HUES64 (cell line): ENCODE measurements around the gene EPB41L5.

Source experiments
- H3K27ac ChIP-seq: 2 replicates; pipeline ENCODE4 v1.7.0; 2013; ENCODE audit warnings: low read depth, low read length, inconsistent platforms
- H3K27me3 ChIP-seq: 2 replicates; pipeline ENCODE4 v1.6.1; 2013; ENCODE audit warnings: mild to moderate bottlenecking, low read length; ENCODE audit not compliant: insufficient read depth
- H3K36me3 ChIP-seq: 2 replicates; pipeline ENCODE4 v1.6.1; 2013; ENCODE audit warnings: mild to moderate bottlenecking, low read length; ENCODE audit not compliant: insufficient read depth
- H3K4me1 ChIP-seq: 2 replicates; pipeline ENCODE4 v1.6.1; 2013; ENCODE audit warnings: mild to moderate bottlenecking, low read length, moderate library complexity; ENCODE audit not compliant: insufficient read depth
- H3K4me3 ChIP-seq: 2 replicates; pipeline ENCODE4 v1.5.1; 2013; ENCODE audit warnings: mild to moderate bottlenecking, low read length, moderate library complexity
- H3K9ac ChIP-seq: 2 replicates; pipeline ENCODE4 v1.6.1; 2013; ENCODE audit warnings: mild to moderate bottlenecking, low read depth, low read length
- H3K9me3 ChIP-seq: 2 replicates; pipeline ENCODE4 v1.6.1; 2013; ENCODE audit warnings: low read depth, low read length; ENCODE audit not compliant: insufficient read depth
- WGBS: fragments of 150-250, 120-280 bp; methylation state at CpG from one replicate; pipeline ENCODE4 v1.1.7; 2013; ENCODE audit warnings: missing lambda C conversion rate; 5-methylcytosine and 5-hydroxymethylcytosine counted together

Gene EPB41L5

DNA sequence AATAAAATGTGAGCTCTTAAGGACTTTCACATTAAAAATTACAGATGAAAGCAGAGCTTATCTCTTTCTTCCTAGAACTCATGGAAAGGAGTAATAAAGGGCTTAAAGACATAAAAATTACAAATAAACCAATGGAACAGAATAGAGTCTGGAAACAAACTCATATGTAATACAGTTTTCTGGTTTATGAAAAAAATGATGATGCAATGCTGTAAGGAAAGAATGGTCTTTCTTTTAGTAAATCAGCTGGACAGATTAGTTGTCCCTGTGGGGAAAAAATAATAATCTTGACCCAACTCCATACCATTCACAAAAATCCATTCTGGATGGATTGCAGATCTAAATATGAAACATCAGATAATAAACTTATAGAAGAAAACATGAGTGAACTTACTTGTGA lies 156.1 kb downstream of the EPB41L5 start:
- Histone ChIP-seq H3K4me1 (no peaks in the 10 kb centered on the region), H3K9me3 (no peaks in the 10 kb centered on the region), H3K27me3 (no peaks in the 10 kb centered on the region), H3K27ac (no peak overlapping the region), H3K9ac (no peak overlapping the region), H3K4me3 (no peak overlapping the region), H3K36me3 (peaks cover 32% of the 10 kb centered on the region)

DNA sequence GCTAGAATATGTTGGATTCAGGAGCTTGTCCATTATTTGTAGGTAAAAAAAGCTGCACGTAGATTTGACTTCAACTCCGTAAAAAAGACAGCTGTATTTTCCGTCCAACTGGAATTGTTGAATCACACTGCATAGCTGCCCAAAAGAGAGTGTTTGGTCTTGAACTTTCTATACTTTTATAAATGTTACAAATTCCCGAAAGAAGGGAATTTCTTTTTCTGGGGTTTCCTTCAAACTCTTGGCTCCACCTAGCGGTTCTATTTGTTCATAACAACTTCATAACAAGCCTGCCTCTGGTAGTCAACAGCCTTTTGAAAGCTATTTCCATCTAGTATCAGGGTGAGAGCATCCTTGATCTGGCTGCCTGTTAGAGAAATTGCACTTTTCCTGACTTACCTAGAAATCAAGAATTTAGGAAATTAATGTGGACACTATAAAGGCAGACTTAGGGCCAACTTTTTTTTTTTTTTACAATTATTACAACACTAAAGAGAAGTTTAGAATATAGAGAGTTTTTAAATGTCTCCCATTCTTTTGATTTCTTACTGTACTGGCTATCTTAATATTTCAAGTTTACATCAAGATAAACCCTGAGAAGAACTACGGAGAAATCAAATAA lies 162.2 kb downstream of the EPB41L5 start:
- no peaks in the 10 kb centered on the region for H3K9me3 ChIP-seq
- 64% methylated on average over 6 of the region's 6 CpGs for WGBS
- no peak overlapping the region for H3K4me3 ChIP-seq
- H3K9ac ChIP-seq: no peak overlapping the region
- peaks cover 11% of the 10 kb centered on the region for H3K36me3 ChIP-seq
- H3K27me3 ChIP-seq: no peaks in the 10 kb centered on the region
- H3K4me1 ChIP-seq: peaks cover 5% of the 10 kb centered on the region; the same call in 1 of the 2 replicates
- no peak overlapping the region for H3K27ac ChIP-seq

DNA sequence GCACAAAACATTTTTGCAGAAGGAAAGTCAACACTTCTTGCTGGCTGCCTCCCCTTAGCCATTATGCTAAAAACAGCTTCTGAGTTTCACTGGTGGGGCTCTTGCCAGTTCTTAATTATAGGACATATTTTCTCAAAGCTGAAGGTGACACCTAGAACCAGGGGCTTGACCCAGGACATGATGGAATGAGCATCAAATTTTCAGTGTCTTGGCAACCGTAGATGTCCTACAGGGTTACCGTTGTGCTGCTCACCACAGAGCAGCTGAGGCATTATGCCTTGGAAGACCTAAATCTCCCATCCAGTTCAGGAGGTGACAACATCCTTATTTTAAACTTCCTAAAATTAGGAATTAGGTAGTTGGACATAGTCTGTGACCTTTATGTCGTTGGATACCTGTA lies 163.6 kb downstream of the EPB41L5 start:
- H3K4me3 ChIP-seq: no peak overlapping the region
- peaks cover 5% of the 10 kb centered on the region for H3K36me3 ChIP-seq
- H3K9me3 ChIP-seq: no peaks in the 10 kb centered on the region
- no peak overlapping the region for H3K9ac ChIP-seq
- H3K4me1 ChIP-seq: peaks cover 5% of the 10 kb centered on the region; the same call in 1 of the 2 replicates
- H3K27ac ChIP-seq: no peak overlapping the region
- H3K27me3 ChIP-seq: no peaks in the 10 kb centered on the region
- 94% methylated on average over 3 of the region's 3 CpGs for WGBS

DNA sequence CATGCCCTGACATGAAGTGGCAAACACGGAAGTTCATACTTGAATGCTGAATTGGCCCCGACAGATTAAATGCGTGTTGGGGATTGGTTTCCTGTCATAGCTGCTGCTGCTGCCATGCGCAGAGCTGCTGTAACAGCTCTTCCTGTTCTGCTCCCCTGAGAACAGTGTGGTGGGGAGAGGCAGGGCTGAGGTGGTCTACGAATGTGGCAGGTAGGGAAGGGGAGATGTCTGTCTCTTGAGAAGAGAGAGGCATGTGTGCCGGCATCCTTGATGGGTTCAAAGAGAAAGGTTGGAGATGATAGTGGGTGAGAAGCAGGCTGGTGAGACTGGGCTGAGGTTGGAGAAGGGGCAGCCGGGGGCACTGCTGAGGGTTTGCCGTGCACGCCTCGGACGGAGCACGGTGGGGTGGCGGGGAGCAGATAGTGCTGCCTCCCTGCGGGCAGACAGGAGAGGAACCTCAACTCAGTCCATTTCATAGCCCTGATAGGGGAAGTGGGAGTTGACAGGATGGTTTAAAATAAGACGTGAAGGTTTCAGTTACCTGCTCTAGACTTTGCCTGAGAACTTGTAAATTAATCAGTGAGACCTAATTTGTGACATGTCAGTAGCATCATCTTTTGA lies 164.2 kb downstream of the EPB41L5 start:
- H3K4me1 ChIP-seq: peaks cover 5% of the 10 kb centered on the region; the same call in 1 of the 2 replicates
- no peaks in the 10 kb centered on the region for H3K27me3 ChIP-seq
- WGBS: 96% methylated on average over 15 of the region's 15 CpGs
- peaks cover 5% of the 10 kb centered on the region for H3K36me3 ChIP-seq
- no peaks in the 10 kb centered on the region for H3K9me3 ChIP-seq
- H3K4me3 ChIP-seq: no peak overlapping the region
- no peak overlapping the region for H3K9ac ChIP-seq
- no peak overlapping the region for H3K27ac ChIP-seq

DNA sequence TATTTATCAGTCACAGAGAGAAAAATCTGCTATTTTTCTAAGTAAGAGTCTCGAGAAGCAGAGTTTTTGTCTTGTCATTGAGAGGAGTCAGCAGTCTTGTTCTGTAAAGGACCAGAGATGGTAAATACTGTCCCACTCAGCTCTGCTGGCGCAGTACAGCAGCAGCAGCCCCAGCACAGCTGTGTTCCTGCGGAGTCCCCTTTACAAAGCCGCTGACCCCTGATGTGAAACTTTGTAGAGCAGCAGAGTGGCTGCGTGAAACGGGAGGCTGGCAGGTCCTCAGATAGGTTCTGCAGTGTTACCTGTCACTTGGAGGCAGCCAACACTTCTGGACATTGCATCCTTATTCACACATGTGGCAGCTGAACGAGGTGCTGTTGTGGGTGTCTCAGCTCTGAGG lies 165.1 kb downstream of the EPB41L5 start:
- WGBS: 88% methylated on average over 7 of the region's 7 CpGs
- Histone ChIP-seq H3K4me3 (no peak overlapping the region), H3K9me3 (no peaks in the 10 kb centered on the region), H3K36me3 (peaks cover 5% of the 10 kb centered on the region), H3K4me1 (peaks cover 5% of the 10 kb centered on the region; the same call in 1 of the 2 replicates), H3K27me3 (no peaks in the 10 kb centered on the region), H3K9ac (no peak overlapping the region), H3K27ac (no peak overlapping the region)

DNA sequence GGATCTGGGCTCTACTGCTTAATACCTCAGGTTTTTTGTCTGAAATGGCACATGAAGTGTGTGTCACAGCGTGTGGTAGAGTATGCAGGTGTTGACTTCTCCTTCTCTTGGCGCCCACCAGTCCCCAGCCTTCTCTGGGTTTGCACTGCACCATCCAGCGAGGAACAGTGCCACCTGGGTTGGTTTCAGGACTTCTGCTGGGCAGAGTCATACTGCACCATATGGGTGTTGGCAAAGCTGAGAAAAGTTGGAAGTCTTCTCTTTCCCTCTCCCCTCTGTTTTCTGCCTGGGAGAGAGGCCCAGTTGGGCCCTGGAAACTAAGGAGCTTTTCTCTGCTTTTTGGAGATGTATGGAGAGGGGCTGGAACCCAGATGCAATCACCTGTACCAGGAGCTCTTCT lies 166.5 kb downstream of the EPB41L5 start:
- Histone ChIP-seq H3K9ac (no peak overlapping the region), H3K4me3 (no peak overlapping the region), H3K27me3 (no peaks in the 10 kb centered on the region), H3K9me3 (no peaks in the 10 kb centered on the region), H3K36me3 (peaks cover 5% of the 10 kb centered on the region), H3K4me1 (peaks cover 5% of the 10 kb centered on the region; the same call in 1 of the 2 replicates), H3K27ac (no peak overlapping the region)
- WGBS: 99% methylated on average over 3 of the region's 3 CpGs

DNA sequence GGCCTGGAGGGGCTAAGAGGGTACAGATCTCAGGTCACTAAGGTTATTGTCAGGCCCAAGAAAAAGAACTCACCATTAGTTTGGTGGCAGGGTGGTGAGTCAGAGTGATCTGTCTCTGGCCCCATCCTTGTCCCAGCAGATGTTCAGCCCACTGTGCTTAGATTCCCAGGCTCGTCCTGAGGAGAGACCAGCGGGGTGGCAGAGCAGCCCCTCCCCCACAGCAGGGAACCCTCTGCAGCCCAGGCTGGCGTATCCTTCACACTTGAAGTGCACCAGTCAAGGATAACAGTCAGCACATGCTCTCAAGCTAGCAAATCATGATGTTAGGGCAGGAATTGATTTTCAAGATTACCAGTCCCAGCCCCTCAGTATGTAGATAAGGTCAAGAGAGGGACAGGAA lies 167.2 kb downstream of the EPB41L5 start:
- no peaks in the 10 kb centered on the region for H3K27me3 ChIP-seq
- H3K36me3 ChIP-seq: peaks cover 5% of the 10 kb centered on the region
- no peak overlapping the region for H3K27ac ChIP-seq
- no peaks in the 10 kb centered on the region for H3K9me3 ChIP-seq
- H3K9ac ChIP-seq: no peak overlapping the region
- peaks cover 5% of the 10 kb centered on the region; the same call in 1 of the 2 replicates for H3K4me1 ChIP-seq
- WGBS: 44% methylated on average over 3 of the region's 3 CpGs
- H3K4me3 ChIP-seq: no peak overlapping the region

DNA sequence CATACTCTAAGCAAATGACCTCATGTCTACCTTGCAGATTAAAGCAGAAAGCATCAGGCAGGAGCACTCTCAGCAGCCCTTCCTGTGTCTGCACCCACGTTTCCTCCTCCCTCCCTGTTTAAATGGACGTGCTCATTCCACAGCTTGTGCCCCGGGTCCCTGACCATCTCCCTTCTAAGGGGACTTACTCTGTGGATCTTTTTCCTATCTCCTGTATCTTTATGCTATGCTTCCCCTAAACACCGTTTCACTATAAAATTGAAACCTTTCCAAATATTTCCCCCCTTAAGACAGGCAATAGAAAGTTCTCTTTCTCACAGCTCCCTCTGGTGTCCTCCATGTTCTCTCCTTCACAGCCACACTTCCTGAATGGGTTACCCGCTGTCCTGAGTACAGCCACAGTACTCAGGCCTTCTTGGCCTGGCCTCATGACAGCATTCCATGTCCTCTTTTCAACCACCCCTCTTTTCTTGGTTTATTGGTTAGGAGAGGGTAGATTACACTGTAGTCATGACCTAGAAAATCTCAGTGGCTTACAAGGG lies 169.2 kb downstream of the EPB41L5 start:
- no peak overlapping the region for H3K9ac ChIP-seq
- H3K4me1 ChIP-seq: peaks cover 5% of the 10 kb centered on the region; the same call in 1 of the 2 replicates
- no peak overlapping the region for H3K4me3 ChIP-seq
- H3K36me3 ChIP-seq: no peaks in the 10 kb centered on the region; the same call in 1 of the 2 replicates
- no peaks in the 10 kb centered on the region for H3K27me3 ChIP-seq
- WGBS: 85% methylated on average over 5 of the region's 5 CpGs
- no peaks in the 10 kb centered on the region for H3K9me3 ChIP-seq
- H3K27ac ChIP-seq: no peak overlapping the region

DNA sequence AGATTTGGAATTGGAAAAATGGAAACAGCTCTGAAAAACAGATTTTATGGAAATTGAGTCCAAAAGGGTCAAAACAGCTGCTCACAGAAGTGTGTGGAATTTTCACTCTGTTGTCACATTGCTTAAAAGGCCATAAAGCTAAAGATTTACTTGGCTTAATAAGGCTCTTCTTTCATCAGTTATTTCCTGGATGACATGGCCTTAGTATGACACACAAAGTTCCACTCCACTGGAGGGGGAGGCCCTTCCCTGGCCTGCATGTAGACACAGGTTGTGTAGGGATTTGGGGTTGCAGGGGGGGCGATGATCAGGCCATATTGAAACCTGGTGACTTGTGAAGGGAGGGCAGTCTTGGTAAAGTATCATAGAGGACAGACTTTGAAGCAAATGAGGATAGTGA lies 176.3 kb downstream of the EPB41L5 start:
- H3K9me3 ChIP-seq: peaks cover 4% of the 10 kb centered on the region; the same call in 1 of the 2 replicates
- no peaks in the 10 kb centered on the region for H3K4me1 ChIP-seq
- WGBS: 83% methylated on average over 1 of the region's 1 CpG
- no peak overlapping the region for H3K9ac ChIP-seq
- no peak overlapping the region for H3K4me3 ChIP-seq
- no peaks in the 10 kb centered on the region for H3K36me3 ChIP-seq
- no peaks in the 10 kb centered on the region for H3K27me3 ChIP-seq
- H3K27ac ChIP-seq: no peak overlapping the region

DNA sequence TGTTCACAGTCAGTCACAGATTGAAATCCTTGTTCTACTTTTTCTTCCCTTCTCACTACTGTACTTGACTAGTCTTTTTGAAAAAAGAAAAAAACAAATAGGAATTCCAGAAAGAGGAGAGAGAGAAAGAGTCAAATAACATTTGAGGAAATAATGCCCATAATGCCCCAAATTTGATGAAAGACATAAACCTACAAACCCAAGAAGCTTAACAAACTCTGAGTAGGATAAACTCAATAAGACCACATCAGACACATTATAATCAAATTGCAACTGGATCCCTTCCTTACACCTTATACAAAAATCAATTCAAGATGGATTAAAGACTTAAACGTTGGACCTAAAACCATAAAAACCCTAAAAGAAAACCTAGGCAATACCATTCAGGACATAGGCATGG lies 179.4 kb downstream of the EPB41L5 start:
- no CpG with 5 or more reads among the region's 1 CpG for WGBS

DNA sequence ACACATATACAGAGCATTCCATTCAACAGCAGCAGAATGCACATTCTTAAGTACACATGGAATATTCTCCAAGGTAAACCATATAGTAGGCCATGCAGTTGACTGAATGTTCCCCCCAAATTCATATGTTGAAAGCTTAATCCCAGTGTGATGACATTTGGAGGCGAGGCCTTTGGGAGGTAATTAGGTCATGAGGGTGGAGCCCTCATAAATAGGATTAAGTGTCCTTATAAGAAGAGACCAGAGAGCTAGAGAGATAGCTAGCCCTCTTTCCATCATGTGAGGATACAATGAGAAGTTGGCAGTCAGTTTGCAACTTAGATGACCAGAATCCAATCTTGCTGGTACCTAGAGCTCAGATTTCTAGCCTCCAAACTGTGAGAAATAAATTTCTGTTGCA lies 182.7 kb downstream of the EPB41L5 start:
- Histone ChIP-seq H3K27ac (no peak overlapping the region), H3K9ac (no peak overlapping the region), H3K4me1 (no peaks in the 10 kb centered on the region), H3K9me3 (peaks cover 9% of the 10 kb centered on the region; the same call in 1 of the 2 replicates), H3K27me3 (no peaks in the 10 kb centered on the region), H3K36me3 (no peaks in the 10 kb centered on the region), H3K4me3 (no peak overlapping the region)
- WGBS: 97% methylated on average over 1 of the region's 1 CpG

More for the DNA sequence above, 179.4 kb downstream of the EPB41L5 start:
- Histone ChIP-seq H3K36me3 (no peaks in the 10 kb centered on the region), H3K9ac (no peak overlapping the region), H3K4me3 (no peak overlapping the region), H3K27ac (no peak overlapping the region), H3K4me1 (no peaks in the 10 kb centered on the region), H3K9me3 (peaks cover 4% of the 10 kb centered on the region; the same call in 1 of the 2 replicates), H3K27me3 (no peaks in the 10 kb centered on the region)
